Measurements from ENCODE around the gene STEAP2. TPM values are rescaled to one million over a fixed set of nuclear protein-coding genes. Genes with fewer than 3 reads are reported as not detected.

STEAP2 gene
- total and polyA plus RNA-seq, 4 donors, result 3.1 to 73.2 (median 27.2) TPM

- DNase-seq, result no peak
- Histone ChIP-seq H3K36me3 (ENCODE audit: control insufficient read depth in 1 of 2, insufficient read depth in 2 of 2, low read length in 1 of 2) (no peaks in the 10 kb centered on the region), H3K9me3 (ENCODE audit: control insufficient read depth, low read length) (no peaks in the 10 kb centered on the region), H3K27ac (ENCODE audit: low read depth in 1 of 2, low read length in 2 of 2) (no peak overlapping the region), H3K4me3 (ENCODE audit: low read length in 2 of 2) (no peak overlapping the region), H3K27me3 (ENCODE audit: control insufficient read depth in 1 of 2, insufficient read depth in 2 of 2, low read length in 1 of 2) (no peaks in the 10 kb centered on the region), H3K4me1 (ENCODE audit: control insufficient read depth in 1 of 2, insufficient read depth in 2 of 2, low read length in 2 of 2) (peaks cover 0 to 4% of the 10 kb centered on the region in 2 donors)
- intact Hi-C loops (cut with DNase I), result loop anchor here in 1 of 2 donors (5.0 kb wide), 1 partner anchor 110 kb away; the partner anchor contains the start of gene STEAP1
- ATAC-seq (ENCODE audit: low FRiP score), result no peak
Measured at GRCh38 chr7:90262438-90262837, 50.9 kb downstream of the STEAP2 start.

- DNase-seq (no peak), ATAC-seq (ENCODE audit: low FRiP score) (peak; percentile 78)
- Histone ChIP-seq H3K36me3 (ENCODE audit: control insufficient read depth in 1 of 2, insufficient read depth in 2 of 2, low read length in 1 of 2) (no peaks in the 10 kb centered on the region), H3K9me3 (ENCODE audit: control insufficient read depth, low read length) (no peaks in the 10 kb centered on the region), H3K27ac (ENCODE audit: low read depth in 1 of 2, low read length in 2 of 2) (no peak overlapping the region), H3K27me3 (ENCODE audit: control insufficient read depth in 1 of 2, insufficient read depth in 2 of 2, low read length in 1 of 2) (no peaks in the 10 kb centered on the region), H3K4me3 (ENCODE audit: low read length in 2 of 2) (no peak overlapping the region), H3K4me1 (ENCODE audit: control insufficient read depth in 1 of 2, insufficient read depth in 2 of 2, low read length in 2 of 2) (peaks cover 0 to 5% of the 10 kb centered on the region in 2 donors)
- 21 to 25% methylated on average over 3 of the region's 3 CpGs for WGBS, 2 donors
- intact Hi-C loops (cut with DNase I), result loop anchor here in 1 of 2 donors (5.0 kb wide), 1 partner anchor 115 kb away; the partner anchor contains the start of gene STEAP1
Measured at GRCh38 chr7:90266808-90267207, 55.3 kb downstream of the STEAP2 start.

GRCh38 chr7:90267263-90267858 is 55.8 kb downstream of the STEAP2 start:
- peaks cover 0 to 5% of the 10 kb centered on the region in 2 donors for H3K4me1 ChIP-seq (ENCODE audit: control insufficient read depth in 1 of 2, insufficient read depth in 2 of 2, low read length in 2 of 2)
- WGBS, 2 donors, result 60 to 64% methylated on average over 5 of the region's 5 CpGs
- intact Hi-C loops (cut with DNase I), result loop anchor here in 1 of 2 donors (5.0 kb wide), 1 partner anchor 115 kb away; the partner anchor contains the start of gene STEAP1
- no peaks in the 10 kb centered on the region for H3K9me3 ChIP-seq (ENCODE audit: control insufficient read depth, low read length)
- no peaks in the 10 kb centered on the region for H3K36me3 ChIP-seq (ENCODE audit: control insufficient read depth in 1 of 2, insufficient read depth in 2 of 2, low read length in 1 of 2)
- peak; percentile 31 for ATAC-seq (ENCODE audit: low FRiP score)
- H3K27me3 ChIP-seq (ENCODE audit: control insufficient read depth in 1 of 2, insufficient read depth in 2 of 2, low read length in 1 of 2), result no peaks in the 10 kb centered on the region
- H3K4me3 ChIP-seq (ENCODE audit: low read length in 2 of 2), result no peak overlapping the region
- no peak for DNase-seq
- H3K27ac ChIP-seq (ENCODE audit: low read depth in 1 of 2, low read length in 2 of 2), result no peak overlapping the region

- H3K27ac ChIP-seq (ENCODE audit: low read depth in 1 of 2, low read length in 2 of 2), result no peak overlapping the region
- ATAC-seq (ENCODE audit: low FRiP score) (no peak), DNase-seq (no peak)
- H3K27me3 ChIP-seq (ENCODE audit: control insufficient read depth in 1 of 2, insufficient read depth in 2 of 2, low read length in 1 of 2), result no peaks in the 10 kb centered on the region
- peaks cover 0 to 5% of the 10 kb centered on the region in 2 donors for H3K4me1 ChIP-seq (ENCODE audit: control insufficient read depth in 1 of 2, insufficient read depth in 2 of 2, low read length in 2 of 2)
- no peak overlapping the region for H3K4me3 ChIP-seq (ENCODE audit: low read length in 2 of 2)
- H3K9me3 ChIP-seq (ENCODE audit: control insufficient read depth, low read length), result no peaks in the 10 kb centered on the region
- 61 to 71% methylated on average over 1 of the region's 1 CpG for WGBS, 2 donors
- no peaks in the 10 kb centered on the region for H3K36me3 ChIP-seq (ENCODE audit: control insufficient read depth in 1 of 2, insufficient read depth in 2 of 2, low read length in 1 of 2)
- intact Hi-C loops (cut with DNase I), result loop anchor here in 1 of 2 donors (5.0 kb wide), 1 partner anchor 117 kb away; the partner anchor contains the start of gene STEAP1
Measured at GRCh38 chr7:90269163-90269562, 57.6 kb downstream of the STEAP2 start.

GRCh38 chr7:90270431-90271178 is 59.1 kb downstream of the STEAP2 start:
- Histone ChIP-seq H3K4me3 (ENCODE audit: low read length in 2 of 2) (no peak overlapping the region), H3K36me3 (ENCODE audit: control insufficient read depth in 1 of 2, insufficient read depth in 2 of 2, low read length in 1 of 2) (no peaks in the 10 kb centered on the region), H3K27ac (ENCODE audit: low read depth in 1 of 2, low read length in 2 of 2) (no peak overlapping the region), H3K27me3 (ENCODE audit: control insufficient read depth in 1 of 2, insufficient read depth in 2 of 2, low read length in 1 of 2) (no peaks in the 10 kb centered on the region), H3K4me1 (ENCODE audit: control insufficient read depth in 1 of 2, insufficient read depth in 2 of 2, low read length in 2 of 2) (peaks cover 0 to 5% of the 10 kb centered on the region in 2 donors), H3K9me3 (ENCODE audit: control insufficient read depth, low read length) (no peaks in the 10 kb centered on the region)
- DNase-seq (no peak), ATAC-seq (ENCODE audit: low FRiP score) (no peak)
- intact Hi-C loops (cut with DNase I), result no loop called here
- 95% methylated on average over 2 of the region's 2 CpGs for WGBS, 2 donors

- peaks cover 0 to 5% of the 10 kb centered on the region in 2 donors for H3K4me1 ChIP-seq (ENCODE audit: control insufficient read depth in 1 of 2, insufficient read depth in 2 of 2, low read length in 2 of 2)
- intact Hi-C loops (cut with DNase I), result no loop called here
- no peaks in the 10 kb centered on the region for H3K27me3 ChIP-seq (ENCODE audit: control insufficient read depth in 1 of 2, insufficient read depth in 2 of 2, low read length in 1 of 2)
- no peak overlapping the region for H3K4me3 ChIP-seq (ENCODE audit: low read length in 2 of 2)
- peak; percentile 13 for ATAC-seq (ENCODE audit: low FRiP score)
- no peak for DNase-seq
- H3K9me3 ChIP-seq (ENCODE audit: control insufficient read depth, low read length), result no peaks in the 10 kb centered on the region
- WGBS, 2 donors, result 54 to 63% methylated on average over 2 of the region's 2 CpGs
- no peak overlapping the region for H3K27ac ChIP-seq (ENCODE audit: low read depth in 1 of 2, low read length in 2 of 2)
- H3K36me3 ChIP-seq (ENCODE audit: control insufficient read depth in 1 of 2, insufficient read depth in 2 of 2, low read length in 1 of 2), result no peaks in the 10 kb centered on the region
Measured at GRCh38 chr7:90271753-90272152, 60.2 kb downstream of the STEAP2 start.

GRCh38 chr7:90272242-90272641 is 60.7 kb downstream of the STEAP2 start:
- no peaks in the 10 kb centered on the region for H3K9me3 ChIP-seq (ENCODE audit: control insufficient read depth, low read length)
- H3K27me3 ChIP-seq (ENCODE audit: control insufficient read depth in 1 of 2, insufficient read depth in 2 of 2, low read length in 1 of 2), result no peaks in the 10 kb centered on the region
- no peak overlapping the region for H3K27ac ChIP-seq (ENCODE audit: low read depth in 1 of 2, low read length in 2 of 2)
- DNase-seq, result no peak
- intact Hi-C loops (cut with DNase I), result no loop called here
- no peaks in the 10 kb centered on the region for H3K36me3 ChIP-seq (ENCODE audit: control insufficient read depth in 1 of 2, insufficient read depth in 2 of 2, low read length in 1 of 2)
- H3K4me3 ChIP-seq (ENCODE audit: low read length in 2 of 2), result no peak overlapping the region
- ATAC-seq (ENCODE audit: low FRiP score), result no peak
- H3K4me1 ChIP-seq (ENCODE audit: control insufficient read depth in 1 of 2, insufficient read depth in 2 of 2, low read length in 2 of 2), result peaks cover 0 to 3% of the 10 kb centered on the region in 2 donors
- whole genome bisulfite sequencing, 2 donors, result 87 to 91% methylated on average over 2 of the region's 2 CpGs

GRCh38 chr7:90274161-90274560 is 62.6 kb downstream of the STEAP2 start:
- Histone ChIP-seq H3K9me3 (ENCODE audit: control insufficient read depth, low read length) (no peaks in the 10 kb centered on the region), H3K36me3 (ENCODE audit: control insufficient read depth in 1 of 2, insufficient read depth in 2 of 2, low read length in 1 of 2) (no peaks in the 10 kb centered on the region), H3K4me1 (ENCODE audit: control insufficient read depth in 1 of 2, insufficient read depth in 2 of 2, low read length in 2 of 2) (no peaks in the 10 kb centered on the region), H3K27ac (ENCODE audit: low read depth in 1 of 2, low read length in 2 of 2) (no peak overlapping the region), H3K4me3 (ENCODE audit: low read length in 2 of 2) (no peak overlapping the region), H3K27me3 (ENCODE audit: control insufficient read depth in 1 of 2, insufficient read depth in 2 of 2, low read length in 1 of 2) (no peaks in the 10 kb centered on the region)
- ATAC-seq (ENCODE audit: low FRiP score), result no peak
- intact Hi-C loops (cut with DNase I), result no loop called here
- no peak for DNase-seq
